GM12892 (cell line): ENCODE data around the gene SPTLC2.
"Not testable (repeated sequence)": the region's sequence is repeated elsewhere in the genome, so short reads cannot be mapped to it uniquely, and the experiment has no call there.

Experiments
- POLR2A ChIP-seq: IDR thresholded peaks from 2 replicates; pipeline ENCODE4 v1.6.1; 2011; ENCODE audit warnings: low read depth, low read length, control low read depth
- POLR2AphosphoS5 ChIP-seq: IDR thresholded peaks from 2 replicates; pipeline ENCODE4 v1.6.1; 2011; ENCODE audit warnings: low read depth, low read length, control low read depth

DNA sequence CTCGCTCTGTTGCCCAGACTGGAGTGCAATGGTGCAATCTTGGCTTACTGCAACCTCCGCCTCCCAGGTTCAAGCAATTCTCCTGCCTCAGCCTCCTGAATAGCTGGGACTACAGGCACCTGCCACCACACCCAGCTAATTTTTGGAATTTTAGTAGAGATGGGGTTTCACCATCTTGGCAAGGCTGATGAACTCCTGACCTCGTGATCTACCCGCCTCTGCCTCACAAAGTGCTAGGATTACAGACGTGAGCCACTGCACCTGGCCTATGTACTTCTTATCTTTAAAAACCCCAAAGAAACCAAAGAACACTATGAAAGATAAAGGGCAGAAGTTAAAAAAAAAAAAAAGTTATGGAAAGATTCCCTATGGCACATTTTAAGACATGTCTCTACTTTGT is 79.5 kb downstream of the SPTLC2 start:
- not testable (repeated sequence) for TF ChIP-seq POLR2AphosphoS5, POLR2A
